ENCODE results near the gene ARMC2.

Gene ARMC2

GRCh38 chr6:109019911-109020310 lies 171.7 kb downstream of the ARMC2 start:
- peak; percentile 63 for DNase-seq (ENCODE audit: low spot score)

- no peak for DNase-seq (ENCODE audit: low spot score)
Measured at GRCh38 chr6:109021870-109022269, 173.6 kb downstream of the ARMC2 start.

- DNase-seq (ENCODE audit: low spot score) = no peak
Measured at GRCh38 chr6:109023356-109023925, 175.2 kb downstream of the ARMC2 start.
